Measurements from ENCODE around the gene PLXNA3.
"Not testable (repeated sequence)": the region's sequence is repeated elsewhere in the genome, so short reads cannot be mapped to it uniquely, and the experiment has no call there.

The PLXNA3 gene

GRCh38 chrX:154490021-154490413, 31.9 kb downstream of the PLXNA3 start:
- Histone ChIP-seq H3K79me2 (ENCODE audit: insufficient read depth, low read depth) (peaks cover 12% of the 10 kb centered on the region; the same call in 1 of the 2 replicates), H3K4me3 (IDR thresholded peaks at IDR 0.05; ENCODE audit: insufficient read depth, low read depth, low read length) (no peak overlapping the region), H4K20me1 (ENCODE audit: insufficient read depth) (no peaks in the 10 kb centered on the region), H3K27ac (peak overlapping the region; percentile 30; the same call in 1 of the 2 replicates), H2AFZ (ENCODE audit: low read depth) (no peak overlapping the region), H3K9ac (peak overlapping the region; percentile 49; the same call in 1 of the 2 replicates), H3K4me1 (ENCODE audit: low read depth, poor library complexity, severe bottlenecking) (no peaks in the 10 kb centered on the region), H3K4me2 (peak overlapping the region; percentile 39), H3K27me3 (ENCODE audit: insufficient read depth, low read depth) (no peaks in the 10 kb centered on the region), H3K36me3 (ENCODE audit: insufficient read depth) (no peaks in the 10 kb centered on the region)
- no peak for TF ChIP-seq CTCF (conservative IDR thresholded peaks at IDR 0.05; ENCODE audit: low read depth, low read length)

DNA sequence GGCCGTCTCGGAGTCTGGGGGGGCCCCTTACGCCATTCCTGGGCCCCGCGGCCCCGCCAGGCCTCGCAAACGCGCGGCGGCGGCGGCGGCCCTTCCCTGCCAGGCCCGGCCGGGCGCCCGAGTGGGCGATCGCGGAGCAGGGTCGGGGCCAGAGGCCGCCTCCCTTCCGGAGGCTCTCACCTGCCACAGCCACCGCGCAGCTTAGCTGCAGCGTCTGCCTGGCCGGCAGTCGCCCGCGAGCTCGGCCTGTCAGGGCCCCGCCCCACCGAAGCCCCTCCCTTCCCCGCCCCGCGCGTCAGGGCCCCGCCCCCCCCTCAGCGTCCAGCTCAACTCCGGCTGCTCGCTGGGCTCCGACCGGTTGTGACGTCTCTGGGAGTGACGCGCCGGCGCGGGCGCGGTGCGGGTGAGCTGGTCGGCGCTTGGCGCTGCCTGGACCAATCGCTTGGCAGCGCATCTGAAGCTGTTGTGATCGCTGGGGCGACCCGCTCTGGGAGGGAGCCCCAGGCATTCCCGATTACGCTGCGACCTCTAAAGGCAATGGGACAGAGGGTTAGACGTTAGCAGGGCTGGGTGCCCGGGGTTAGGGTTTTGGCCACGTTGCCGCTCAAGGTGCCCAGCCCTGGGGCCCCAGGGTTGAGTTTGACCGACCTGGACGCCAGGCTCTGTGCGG, 32.5 kb downstream of the PLXNA3 start, which contains the start of gene SLC10A3:
SLC10A3 (minus strand) TSS at position 216 of the 670 bp plus-strand sequence. CDS start 1,689 bp downstream, outside the sequence.
- no peaks in the 10 kb centered on the region for H3K27me3 ChIP-seq (ENCODE audit: insufficient read depth, low read depth)
- H3K4me1 ChIP-seq (ENCODE audit: low read depth, poor library complexity, severe bottlenecking), result peaks cover 3% of the 10 kb centered on the region
- H3K79me2 ChIP-seq (ENCODE audit: insufficient read depth, low read depth), result peaks cover 6% of the 10 kb centered on the region; the same call in 1 of the 2 replicates
- H2AFZ ChIP-seq (ENCODE audit: low read depth), result peak within 1 kb of the TSS; percentile 86
- TF ChIP-seq CTCF (conservative IDR thresholded peaks at IDR 0.05; ENCODE audit: low read depth, low read length), result no peak
- no peak within 1 kb of the TSS for H3K4me3 ChIP-seq (IDR thresholded peaks at IDR 0.05; ENCODE audit: insufficient read depth, low read depth, low read length)
- no peaks in the 10 kb centered on the region for H4K20me1 ChIP-seq (ENCODE audit: insufficient read depth)
- H3K27ac ChIP-seq, result peak within 1 kb of the TSS; percentile 85
- H3K4me2 ChIP-seq, result peak within 1 kb of the TSS; percentile 43
- peak within 1 kb of the TSS; percentile 72 for H3K9ac ChIP-seq
- H3K36me3 ChIP-seq (ENCODE audit: insufficient read depth), result no peaks in the 10 kb centered on the region

- TF ChIP-seq CTCF (conservative IDR thresholded peaks at IDR 0.05; ENCODE audit: low read depth, low read length), result no peak
- Histone ChIP-seq H2AFZ (ENCODE audit: low read depth) (no peak overlapping the region), H3K4me2 (no peak overlapping the region), H3K4me1 (ENCODE audit: low read depth, poor library complexity, severe bottlenecking) (peaks cover 5% of the 10 kb centered on the region), H3K36me3 (ENCODE audit: insufficient read depth) (no peaks in the 10 kb centered on the region), H3K4me3 (IDR thresholded peaks at IDR 0.05; ENCODE audit: insufficient read depth, low read depth, low read length) (no peak overlapping the region), H3K79me2 (ENCODE audit: insufficient read depth, low read depth) (no peaks in the 10 kb centered on the region; the same call in 1 of the 2 replicates), H3K27ac (no peak overlapping the region), H3K27me3 (ENCODE audit: insufficient read depth, low read depth) (no peaks in the 10 kb centered on the region), H4K20me1 (ENCODE audit: insufficient read depth) (no peaks in the 10 kb centered on the region), H3K9ac (no peak overlapping the region)
These were observed 36.6 kb downstream of the PLXNA3 start for GRCh38 chrX:154494715-154495114.

GRCh38 chrX:154495472-154495922, 37.4 kb downstream of the PLXNA3 start:
- H3K36me3 ChIP-seq (ENCODE audit: insufficient read depth), result no peaks in the 10 kb centered on the region
- no peaks in the 10 kb centered on the region for H3K27me3 ChIP-seq (ENCODE audit: insufficient read depth, low read depth)
- no peaks in the 10 kb centered on the region for H3K79me2 ChIP-seq (ENCODE audit: insufficient read depth, low read depth)
- no peak overlapping the region for H3K9ac ChIP-seq
- no peak overlapping the region for H3K4me2 ChIP-seq
- H3K4me1 ChIP-seq (ENCODE audit: low read depth, poor library complexity, severe bottlenecking), result peaks cover 5% of the 10 kb centered on the region
- H3K4me3 ChIP-seq (IDR thresholded peaks at IDR 0.05; ENCODE audit: insufficient read depth, low read depth, low read length), result no peak overlapping the region
- no peak for TF ChIP-seq CTCF (conservative IDR thresholded peaks at IDR 0.05; ENCODE audit: low read depth, low read length)
- H2AFZ ChIP-seq (ENCODE audit: low read depth), result no peak overlapping the region
- H3K27ac ChIP-seq, result no peak overlapping the region
- no peaks in the 10 kb centered on the region for H4K20me1 ChIP-seq (ENCODE audit: insufficient read depth)

GRCh38 chrX:154496591-154497137, 38.6 kb downstream of the PLXNA3 start:
- not testable (repeated sequence) for H3K27me3 ChIP-seq (ENCODE audit: insufficient read depth, low read depth); H3K4me3 ChIP-seq (IDR thresholded peaks at IDR 0.05; ENCODE audit: insufficient read depth, low read depth, low read length); H3K36me3 ChIP-seq (ENCODE audit: insufficient read depth); H3K4me2 ChIP-seq; H3K79me2 ChIP-seq (ENCODE audit: insufficient read depth, low read depth); H3K9ac ChIP-seq; H3K27ac ChIP-seq; H3K4me1 ChIP-seq (ENCODE audit: low read depth, poor library complexity, severe bottlenecking); H4K20me1 ChIP-seq (ENCODE audit: insufficient read depth); H2AFZ ChIP-seq (ENCODE audit: low read depth)

DNA sequence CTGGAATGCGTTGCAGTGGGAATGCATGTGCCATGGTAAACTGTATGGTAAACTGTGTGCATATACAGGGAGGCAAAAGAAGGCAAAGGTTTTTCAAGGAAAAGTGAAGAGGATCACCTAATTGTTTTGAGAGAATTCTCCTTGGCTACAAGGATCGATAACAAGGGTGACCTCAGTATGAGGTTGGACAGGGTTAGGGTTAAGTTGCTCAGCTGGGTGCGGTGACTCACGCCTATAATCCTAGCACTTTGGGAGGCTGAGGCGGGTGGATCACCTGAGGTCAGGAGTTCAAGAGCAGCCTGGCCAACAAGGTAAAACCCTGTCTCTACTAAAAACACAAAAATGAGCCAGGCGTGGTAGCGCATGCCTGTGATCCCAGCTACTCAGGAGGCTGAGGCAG, 43.3 kb downstream of the PLXNA3 start:
- not testable (repeated sequence) for H3K36me3 ChIP-seq (ENCODE audit: insufficient read depth); H2AFZ ChIP-seq (ENCODE audit: low read depth); H3K9ac ChIP-seq; H3K4me1 ChIP-seq (ENCODE audit: low read depth, poor library complexity, severe bottlenecking); H4K20me1 ChIP-seq (ENCODE audit: insufficient read depth); H3K27ac ChIP-seq; H3K4me3 ChIP-seq (IDR thresholded peaks at IDR 0.05; ENCODE audit: insufficient read depth, low read depth, low read length); H3K79me2 ChIP-seq (ENCODE audit: insufficient read depth, low read depth); H3K4me2 ChIP-seq; H3K27me3 ChIP-seq (ENCODE audit: insufficient read depth, low read depth)
